NCI-H1048 (cell line): ENCODE data around the gene PTTG1.

Source experiments
- DNase-seq: peaks from one replicate; lab custom pipeline; 2025; lab: John Stamatoyannopoulos, UW

Gene PTTG1

DNA sequence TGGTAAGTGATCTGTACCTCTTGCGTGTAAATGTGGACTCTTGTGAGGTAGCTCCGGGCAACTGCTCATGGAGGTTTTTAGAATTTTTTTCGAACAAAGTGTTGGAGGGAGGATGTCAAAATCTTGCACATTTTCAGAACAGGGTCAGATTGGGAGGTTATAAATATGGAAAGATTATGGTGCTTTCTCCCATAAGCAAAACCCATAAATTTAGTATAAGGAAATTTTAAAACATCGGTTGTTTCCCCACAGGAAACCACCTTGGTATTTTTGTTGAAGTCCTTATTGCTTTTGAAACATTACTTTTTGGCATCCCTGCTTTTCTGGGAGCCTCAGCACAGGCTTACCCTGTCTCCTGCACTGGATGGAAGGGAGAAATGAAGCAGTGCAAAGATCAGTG is 33.9 kb downstream of the PTTG1 start:
- no peak for DNase-seq

DNA sequence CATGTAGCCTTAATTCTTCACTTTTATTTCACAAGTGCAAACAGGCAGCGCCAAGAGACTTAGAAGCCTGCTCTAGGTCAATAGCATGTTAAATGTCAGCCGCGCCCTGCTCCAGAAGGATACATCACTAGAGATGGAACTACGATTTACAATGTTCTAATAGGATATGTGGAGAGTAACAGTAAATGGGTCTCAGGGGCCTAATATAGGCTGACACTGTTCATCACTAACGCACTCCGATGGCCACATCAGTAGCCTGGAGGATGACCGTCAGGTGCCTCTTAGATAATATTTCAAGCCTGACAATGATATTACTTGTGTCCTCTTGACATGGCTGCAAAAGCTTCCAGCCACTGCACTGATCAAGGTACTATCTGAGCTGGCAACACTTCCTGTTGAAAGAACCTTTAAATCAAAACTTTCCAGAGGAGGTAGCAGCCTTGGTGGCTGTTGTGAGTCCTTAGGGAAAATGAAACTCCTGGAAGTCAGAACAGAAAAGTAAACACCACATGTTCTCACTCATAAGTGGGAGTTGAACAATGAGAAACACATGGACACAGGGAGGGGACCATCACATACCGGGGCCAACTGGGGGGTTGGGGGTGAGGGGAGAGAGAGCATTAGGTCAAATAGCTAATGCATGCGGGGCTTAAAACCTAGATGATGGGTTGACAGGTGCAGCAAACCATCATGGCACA is 35.0 kb downstream of the PTTG1 start:
- no peak for DNase-seq

DNA sequence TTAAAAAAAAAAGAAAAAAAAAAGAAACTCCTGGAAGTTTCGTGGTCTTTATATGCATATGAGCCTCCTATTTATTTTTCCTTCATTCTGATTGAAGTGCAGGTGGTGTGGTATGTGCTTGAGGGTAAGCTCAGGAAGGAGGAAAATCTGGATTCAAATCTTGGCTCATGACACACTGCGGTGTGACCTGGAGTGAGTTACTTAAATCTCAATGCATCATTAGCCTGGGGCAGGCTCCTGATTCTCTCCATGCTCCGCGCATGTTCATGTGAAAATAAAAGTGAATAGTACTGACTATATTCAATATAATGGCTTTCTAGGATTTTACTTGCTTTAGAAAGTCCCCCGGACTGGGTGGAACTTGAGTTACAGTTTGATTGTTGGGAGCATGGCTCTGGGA is 35.6 kb downstream of the PTTG1 start:
- no peak for DNase-seq

DNA sequence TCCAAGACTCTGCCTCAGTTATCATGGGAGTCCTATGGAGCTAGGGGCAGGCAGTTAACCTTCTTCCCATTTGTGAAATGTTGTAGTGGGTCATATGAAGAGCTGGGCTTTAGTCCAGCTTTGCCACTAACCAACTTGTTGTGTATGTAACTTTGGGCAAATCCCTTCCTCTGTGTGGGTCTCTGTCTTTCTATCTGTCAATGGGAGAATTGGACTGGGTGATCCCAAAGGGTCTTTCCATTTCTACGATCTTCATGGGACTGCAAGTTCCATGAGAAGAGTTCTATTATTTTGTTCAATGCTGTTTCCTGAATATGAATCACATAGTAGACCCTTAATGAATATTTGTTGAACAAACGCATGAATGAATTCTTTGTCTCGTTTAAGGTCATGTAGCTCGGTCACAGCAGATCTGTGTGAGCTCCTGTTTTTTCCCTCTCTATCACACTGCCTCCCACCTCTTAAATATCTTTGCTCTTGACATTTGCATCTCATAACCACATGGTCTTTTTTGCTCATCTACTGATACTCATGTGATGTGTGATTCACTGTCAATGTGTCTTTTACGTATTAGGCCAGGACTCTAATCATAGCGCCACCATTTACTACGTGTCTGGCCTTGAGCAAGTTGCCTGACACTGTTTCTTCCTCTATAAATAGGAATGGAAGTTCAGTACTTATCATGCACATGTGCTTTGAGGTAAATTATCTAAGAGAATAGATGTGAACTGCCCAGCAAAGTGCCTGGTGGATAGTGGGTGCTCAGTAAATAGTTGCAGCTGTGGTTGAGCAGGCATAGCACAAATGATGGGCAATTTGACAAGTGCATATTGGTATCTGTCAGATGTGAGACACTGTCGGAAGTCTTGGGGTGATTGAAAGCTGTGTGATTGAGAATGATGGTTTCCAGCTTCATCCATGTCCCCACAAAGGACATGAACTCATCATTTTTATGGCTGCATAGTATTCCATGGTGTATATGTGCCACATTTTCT is 37.4 kb downstream of the PTTG1 start:
- DNase-seq = no peak

DNA sequence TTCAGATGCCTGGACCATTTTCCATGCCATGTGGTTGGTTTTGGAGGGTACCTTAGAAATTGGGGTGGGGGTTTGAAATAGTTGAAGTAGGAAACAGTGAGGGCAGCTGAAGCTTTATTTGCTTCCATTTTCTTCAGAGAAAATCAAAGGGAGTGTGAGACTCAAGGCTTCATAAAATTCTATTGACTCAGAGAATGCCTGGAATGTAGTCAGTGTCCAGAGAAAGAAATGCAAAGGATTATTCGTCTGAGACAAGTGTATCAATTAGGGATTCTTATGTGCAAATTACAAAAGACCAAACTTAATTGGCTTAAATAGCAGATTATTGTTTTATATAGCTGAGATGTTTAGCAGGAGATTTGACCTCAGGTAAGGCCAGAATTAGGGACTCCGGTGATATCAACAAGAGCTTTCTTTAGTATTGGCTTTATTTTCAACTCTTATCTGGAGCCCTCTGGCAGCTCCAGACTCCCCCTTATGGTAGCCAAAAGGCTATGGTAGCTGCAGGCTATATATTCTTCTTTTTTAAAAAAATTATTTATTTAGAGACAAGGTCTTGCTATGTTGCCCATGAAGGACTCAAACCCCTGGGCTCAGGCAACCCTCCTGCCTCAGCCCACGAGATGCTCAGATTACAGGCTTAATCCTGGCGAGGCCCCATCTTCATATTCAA is 38.9 kb downstream of the PTTG1 start:
- no peak for DNase-seq

DNA sequence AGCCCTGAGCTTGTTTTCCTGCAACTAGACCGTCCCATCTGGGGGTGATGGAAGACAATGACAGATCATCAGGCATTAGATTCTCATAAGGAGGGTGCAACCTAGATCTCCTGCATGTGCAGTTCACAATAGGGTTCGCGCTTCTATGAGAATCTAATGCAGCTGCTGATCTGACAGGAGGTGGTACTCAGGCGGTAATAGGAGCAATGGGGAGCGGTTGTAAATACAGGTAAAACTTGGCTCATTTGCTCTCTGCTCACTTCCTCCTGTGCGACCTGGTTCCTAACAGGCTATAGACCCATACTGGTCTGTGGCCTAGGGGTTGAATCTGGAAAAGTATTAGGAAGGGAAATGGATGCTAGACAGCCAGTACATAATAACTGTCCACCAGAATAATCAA is 39.7 kb downstream of the PTTG1 start:
- no peak for DNase-seq

DNA sequence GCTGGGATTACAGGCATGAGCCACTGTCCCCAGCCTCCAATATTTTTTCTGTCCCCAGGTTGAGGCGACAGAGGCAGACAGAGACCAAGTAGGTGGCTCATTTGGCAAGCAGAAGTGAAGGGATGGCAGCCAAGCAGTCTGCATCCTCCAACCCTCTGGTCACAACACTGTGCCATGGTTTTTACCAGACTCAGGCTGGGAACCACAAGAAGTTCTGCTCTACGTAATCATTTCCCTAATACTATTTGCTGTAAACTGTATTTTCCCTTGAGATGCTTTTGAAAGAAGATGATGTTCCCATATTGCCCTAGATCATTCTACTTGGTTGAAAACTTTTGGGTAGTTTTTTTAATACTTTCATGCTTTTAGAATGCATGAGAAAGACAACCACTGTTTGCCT is 40.5 kb downstream of the PTTG1 start:
- DNase-seq = no peak

DNA sequence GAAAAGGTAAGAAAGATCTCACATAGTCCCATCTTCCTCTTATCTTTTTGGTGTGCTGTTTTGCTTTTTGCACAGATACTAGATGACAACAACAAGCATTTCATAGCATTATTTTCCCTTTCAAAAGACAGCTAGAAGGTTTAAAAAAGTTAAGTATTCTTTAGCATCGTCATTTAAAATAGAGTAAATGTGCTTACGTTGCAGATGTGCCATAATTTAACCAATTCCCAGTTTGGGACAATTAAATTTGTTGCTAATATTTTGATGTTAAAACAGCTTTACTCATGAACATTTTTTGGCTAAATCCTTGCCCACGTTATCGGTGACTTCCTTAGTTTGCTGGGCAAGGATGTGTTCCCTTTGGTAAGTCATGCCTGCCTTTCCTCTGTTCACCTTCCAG is 41.6 kb downstream of the PTTG1 start:
- no peak for DNase-seq

DNA sequence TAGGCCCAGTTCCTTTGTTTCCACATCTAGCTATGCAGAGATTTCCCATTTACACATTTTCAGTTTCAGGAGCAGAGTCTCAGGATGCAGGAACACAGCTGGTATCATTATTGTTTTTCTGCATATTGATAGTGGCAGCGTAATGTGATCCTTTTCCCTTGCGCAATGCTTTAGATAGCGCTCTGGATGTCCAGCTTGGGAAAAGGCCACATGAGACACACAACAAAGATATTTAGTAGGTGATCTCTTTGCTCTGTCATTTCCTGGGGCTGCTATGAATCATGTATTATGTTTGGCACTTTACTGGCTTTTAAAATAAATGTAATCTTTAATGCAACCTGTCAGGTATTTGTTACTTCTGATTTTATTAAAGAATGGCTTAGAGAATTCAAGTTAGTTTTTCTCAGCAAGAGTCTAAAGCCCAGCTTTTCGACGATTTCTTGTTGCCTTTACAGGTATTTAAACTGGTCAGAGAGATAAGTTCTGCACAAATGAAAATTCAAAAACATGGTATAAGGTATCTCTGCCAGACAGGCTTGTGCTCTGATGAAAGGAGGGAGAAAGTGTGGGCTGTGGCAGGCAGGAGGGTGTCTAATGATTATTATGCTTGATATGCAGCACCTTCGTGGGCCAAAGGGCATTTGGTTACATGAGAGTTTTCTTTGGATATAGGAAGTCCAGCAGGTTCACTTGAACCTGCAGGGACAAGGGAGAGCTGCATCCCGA is 42.2 kb downstream of the PTTG1 start:
- no peak for DNase-seq

DNA sequence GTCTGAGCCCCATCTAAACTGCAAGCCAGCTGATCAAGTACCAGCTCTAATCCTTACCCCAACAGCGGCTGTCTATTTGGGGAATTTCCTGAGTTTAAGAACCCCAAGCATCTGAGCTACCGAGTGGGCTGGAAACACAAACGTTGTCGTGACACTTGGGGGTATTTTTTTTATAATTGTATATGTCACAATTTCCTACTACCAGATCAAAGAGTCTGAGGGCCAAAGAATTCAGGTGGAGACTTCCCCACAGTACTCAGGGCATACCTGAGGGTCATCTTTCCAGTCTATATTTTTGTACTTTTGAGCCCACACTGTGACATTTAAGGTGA is 42.8 kb downstream of the PTTG1 start:
- no peak for DNase-seq

DNA sequence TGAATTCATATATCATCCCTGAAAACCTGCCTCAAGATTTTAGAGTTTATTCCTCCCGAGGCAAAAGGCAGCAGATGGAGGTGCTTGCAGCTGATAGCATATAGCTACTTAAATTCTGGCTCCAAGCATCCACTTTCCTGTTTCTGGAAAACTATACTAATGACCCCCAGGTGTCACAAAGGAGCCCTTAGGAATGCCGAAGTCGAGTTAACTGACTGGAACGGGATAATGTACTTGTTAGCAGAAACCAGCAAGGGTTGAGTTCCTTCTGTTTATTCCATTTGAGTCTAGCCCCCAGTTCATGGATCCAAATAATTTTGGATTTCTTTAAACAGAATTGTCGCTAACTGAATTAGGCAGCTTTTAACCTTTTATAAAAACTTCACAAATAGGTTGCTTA is 44.5 kb downstream of the PTTG1 start:
- no peak for DNase-seq

DNA sequence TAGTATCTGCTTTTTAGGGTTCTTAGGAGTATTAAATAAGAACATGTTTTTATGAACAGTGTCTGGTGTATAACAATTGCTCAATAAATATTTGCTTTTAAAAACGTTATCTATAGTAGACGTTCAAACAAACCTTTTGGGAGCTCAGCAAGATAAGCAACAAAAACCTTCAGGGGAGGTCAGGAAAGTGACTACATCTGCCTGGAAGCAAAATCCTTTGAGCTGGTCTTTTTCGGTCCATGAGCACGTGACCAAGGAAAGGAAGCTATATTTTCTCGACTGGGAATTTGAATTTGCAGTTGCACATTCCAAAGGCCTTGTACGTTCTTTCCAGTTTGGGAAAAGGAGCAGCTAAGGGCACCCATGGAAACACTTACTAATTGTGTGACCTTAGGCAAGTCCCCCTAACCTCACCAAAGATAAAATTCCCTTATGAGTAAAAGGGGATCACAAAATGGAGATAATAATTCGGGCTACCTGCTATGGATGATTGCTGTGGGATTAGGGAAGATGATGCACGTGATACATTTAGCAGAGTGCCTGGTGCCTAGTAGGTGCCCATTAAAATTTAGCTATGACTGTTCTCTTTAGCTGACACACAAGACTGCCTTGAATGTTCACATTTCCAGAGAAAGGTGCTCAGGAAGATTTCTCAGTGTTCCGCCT is 45.4 kb downstream of the PTTG1 start:
- no peak for DNase-seq

DNA sequence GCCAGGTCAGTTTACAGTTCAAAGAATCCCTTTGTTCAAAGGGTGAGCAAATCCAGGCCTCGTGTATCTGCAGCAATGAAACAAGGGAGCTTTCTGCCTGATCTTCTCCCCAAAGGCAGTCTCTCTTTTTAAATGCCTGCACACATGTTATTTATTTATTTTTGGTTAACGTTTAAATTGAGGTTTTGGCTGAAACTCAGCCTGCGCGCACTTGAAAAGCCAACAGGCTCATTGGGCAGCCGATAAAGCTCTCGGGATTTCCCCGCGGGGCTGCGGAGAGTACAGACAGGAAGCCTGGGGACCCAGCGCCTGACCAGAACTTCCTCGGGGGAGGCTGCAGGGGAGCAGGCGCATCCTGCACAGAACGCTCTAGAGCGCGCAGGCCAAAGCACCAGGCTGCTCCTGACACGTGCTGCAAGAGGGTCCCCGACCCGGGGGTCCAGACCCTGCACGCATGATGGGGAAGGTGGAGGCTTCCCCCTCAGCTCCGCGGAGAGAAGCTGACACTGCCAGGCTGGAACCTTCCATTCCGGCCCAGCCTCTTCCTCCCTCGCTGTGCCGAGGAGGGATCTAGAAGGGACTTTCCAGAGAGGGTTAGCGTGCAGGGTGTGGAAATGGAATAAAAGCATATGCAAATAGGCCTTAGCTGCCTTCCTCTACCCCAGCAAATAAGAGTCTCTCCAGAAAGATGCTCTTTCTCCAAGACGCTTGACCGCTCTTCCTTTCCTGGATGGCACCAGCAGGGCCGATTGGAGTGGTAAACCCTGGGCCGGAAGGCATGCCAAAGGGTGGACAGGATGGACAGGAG is 46.1 kb downstream of the PTTG1 start:
- no peak for DNase-seq

DNA sequence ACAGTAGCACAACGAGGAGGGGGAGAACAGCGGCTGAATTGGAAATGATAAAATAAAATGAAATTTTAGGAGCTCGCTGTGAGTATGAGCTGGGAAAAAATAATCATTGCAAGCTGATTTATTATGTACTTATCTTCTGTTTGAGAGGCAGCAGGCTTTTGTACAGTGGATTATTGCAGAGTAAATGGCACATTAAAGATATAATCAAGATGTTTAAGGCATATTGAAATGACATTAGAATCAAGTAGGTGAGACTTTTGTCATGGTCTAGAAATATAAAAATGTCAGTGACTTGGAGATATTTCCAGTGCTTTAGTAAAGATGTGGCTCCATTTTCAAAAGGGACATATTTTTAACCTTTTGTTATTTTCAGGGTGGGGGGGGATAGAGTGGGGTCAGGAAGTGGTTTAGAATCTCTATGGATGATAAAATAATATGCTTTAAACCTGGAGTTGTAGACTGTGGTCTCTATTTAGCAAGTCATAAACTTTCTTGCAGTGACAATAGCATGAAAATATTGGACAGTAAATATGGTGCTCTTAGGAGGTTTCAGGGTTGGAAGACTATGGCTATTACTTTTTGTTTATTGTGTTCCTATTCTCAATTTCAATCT is 46.8 kb downstream of the PTTG1 start:
- DNase-seq = no peak

DNA sequence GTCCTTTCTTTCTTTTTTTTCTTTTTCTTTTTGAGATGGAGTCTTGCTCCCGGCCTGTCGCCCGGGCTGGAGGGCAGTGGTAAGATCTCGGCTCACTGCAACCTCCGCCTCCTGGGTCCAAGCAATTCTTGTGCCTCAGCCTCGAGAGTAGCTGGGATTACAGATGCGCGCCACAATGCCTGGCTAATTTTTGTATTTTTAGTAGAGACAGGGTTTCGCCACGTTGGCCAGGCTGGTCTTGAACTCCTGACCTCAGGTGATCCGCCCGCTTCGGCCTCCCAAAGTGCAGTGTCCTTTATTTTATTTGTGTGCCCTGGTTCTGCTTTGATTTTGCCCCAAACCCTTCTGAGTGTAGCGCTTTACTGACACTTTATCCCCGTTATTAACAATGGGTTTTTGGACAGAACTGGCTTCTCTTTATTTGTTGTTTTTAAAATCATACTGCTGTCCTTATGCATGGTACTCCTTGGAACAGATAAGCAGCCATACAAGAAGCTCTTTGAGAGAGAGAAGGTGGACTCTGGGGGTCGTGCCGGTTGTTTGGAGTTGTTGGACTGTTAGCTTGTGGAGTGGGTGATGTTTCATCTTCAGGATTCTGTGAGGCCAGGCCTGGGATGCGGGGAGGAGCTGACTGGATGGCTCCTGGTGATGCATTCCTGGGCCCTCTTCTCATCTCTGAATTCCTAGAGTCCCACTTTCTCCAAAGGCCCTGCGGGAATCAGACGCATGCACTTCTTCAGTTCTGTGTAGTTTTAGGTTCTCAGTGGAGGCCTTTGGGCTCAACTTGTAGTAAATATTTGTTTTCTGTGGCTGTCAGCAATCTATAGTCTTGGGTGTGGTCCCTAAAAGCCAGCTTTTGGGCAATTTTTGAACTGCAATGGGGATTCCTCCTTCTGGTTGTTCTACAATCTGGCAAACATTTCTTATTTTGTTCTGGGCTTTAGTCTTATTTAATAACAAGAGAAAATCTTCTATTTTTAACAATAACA is 47.8 kb downstream of the PTTG1 start:
- DNase-seq = no peak

DNA sequence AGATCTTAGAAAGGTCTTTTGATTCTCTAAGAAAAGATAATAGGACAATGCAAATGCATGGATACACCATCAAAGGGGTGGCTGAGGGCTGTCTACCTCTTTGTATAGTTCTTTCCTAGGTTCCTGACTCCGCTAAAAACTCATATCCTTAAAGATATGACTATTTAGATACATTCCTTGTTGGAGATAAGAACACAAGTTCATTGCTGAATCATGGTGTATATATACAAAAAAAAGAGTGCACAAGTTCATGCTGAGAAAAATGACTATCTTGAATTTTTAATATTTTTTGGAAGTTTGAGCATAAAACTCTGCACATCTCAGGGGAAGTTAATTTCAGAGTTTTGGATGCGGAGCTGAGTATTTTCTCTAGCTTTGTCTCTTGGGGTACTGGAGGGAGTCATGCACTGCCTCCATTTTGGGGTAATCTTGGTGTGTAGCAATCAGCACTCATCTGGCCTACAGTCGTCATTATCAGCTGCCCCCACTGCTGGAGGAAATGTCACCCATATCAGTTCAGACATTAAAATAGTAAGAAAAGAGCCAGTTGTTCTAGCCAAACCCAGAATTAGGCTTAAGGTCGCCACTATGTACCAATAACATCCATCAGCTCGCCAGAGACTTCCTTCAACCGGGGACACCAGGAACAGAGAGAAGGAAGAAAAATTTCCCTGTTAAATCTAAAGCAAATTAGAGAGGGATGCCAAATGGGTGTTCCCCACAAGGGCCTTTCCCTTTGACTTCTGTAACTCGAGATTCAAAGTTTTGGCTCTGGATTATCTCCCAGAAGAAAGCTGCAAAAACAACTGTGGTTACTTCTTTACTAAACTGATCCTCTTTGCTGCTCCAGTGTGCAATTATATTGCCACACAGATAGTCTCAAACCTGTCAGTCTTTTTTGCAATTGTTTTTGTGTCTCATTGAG is 49.0 kb downstream of the PTTG1 start:
- DNase-seq = no peak

DNA sequence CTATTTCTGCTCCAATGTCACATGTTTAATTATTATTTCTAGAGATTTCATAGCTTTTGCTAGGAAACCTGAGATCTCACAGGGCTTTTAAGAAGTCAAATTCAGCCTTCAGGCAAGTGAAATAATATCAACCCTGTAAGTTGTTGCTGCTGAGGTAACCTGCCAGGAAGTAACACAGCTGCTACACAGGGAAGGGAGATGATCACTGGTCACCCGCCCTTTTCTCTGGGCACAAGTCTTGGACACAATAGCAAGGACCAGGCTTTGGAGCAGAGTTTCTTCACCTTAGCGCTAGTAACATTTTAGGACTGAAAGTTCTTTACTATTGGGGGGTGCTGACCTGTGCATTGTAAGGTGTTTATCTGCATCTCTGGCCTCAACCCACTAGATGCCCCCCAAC is 50.1 kb downstream of the PTTG1 start:
- no peak for DNase-seq

DNA sequence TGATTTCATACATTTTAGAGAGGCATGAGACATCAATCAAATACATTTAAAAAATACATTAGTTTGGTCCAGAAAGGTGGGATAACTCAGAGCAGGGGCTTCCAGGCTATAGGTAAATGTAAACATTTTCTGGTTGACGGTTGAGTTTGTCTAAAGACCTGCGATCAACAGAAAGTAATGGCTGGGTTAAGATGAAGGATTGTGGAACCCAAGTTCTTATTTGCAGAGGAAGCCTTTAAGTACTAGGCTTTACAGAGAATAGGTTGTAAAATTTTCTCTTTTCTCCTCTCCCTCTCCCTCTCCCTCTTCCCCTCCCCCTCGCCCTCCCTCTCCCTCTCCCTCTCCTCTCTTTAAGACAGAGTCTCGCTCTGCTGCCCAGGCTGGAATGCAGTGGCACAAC is 50.8 kb downstream of the PTTG1 start:
- DNase-seq = no peak
